ES-I3 (cell line): ENCODE results near the gene CD2.

Source experiments
- H3K36me3 ChIP-seq: 2 replicates; pipeline ENCODE4 v1.6.1; 2013; ENCODE audit warnings: mild to moderate bottlenecking, low read length, control low read depth, moderate library complexity; ENCODE audit not compliant: insufficient read depth
- H3K4me1 ChIP-seq: 2 replicates; pipeline ENCODE4 v1.6.1; 2013; ENCODE audit warnings: mild to moderate bottlenecking, control low read depth, low read length; ENCODE audit not compliant: insufficient read depth
- H3K9ac ChIP-seq: 2 replicates; pipeline ENCODE4 v1.6.1; 2013; ENCODE audit warnings: low read depth, mild to moderate bottlenecking, low read length, moderate library complexity
- H3K9me3 ChIP-seq: 2 replicates; pipeline ENCODE4 v1.6.1; 2013; ENCODE audit warnings: mild to moderate bottlenecking, low read length, moderate library complexity; ENCODE audit not compliant: control insufficient read depth, insufficient read depth

CD2 gene

GRCh38 chr1:116769994-116770393, 15.8 kb downstream of the CD2 start:
- no peaks in the 10 kb centered on the region for H3K36me3 ChIP-seq
- no peaks in the 10 kb centered on the region for H3K4me1 ChIP-seq
- H3K9me3 ChIP-seq = no peaks in the 10 kb centered on the region
- H3K9ac ChIP-seq = no peak overlapping the region

- no peak overlapping the region for H3K9ac ChIP-seq
- H3K4me1 ChIP-seq = no peaks in the 10 kb centered on the region
- no peaks in the 10 kb centered on the region for H3K36me3 ChIP-seq
- H3K9me3 ChIP-seq = no peaks in the 10 kb centered on the region
These were observed 16.4 kb downstream of the CD2 start for GRCh38 chr1:116770625-116771024.

GRCh38 chr1:116771997-116772647, 17.9 kb downstream of the CD2 start:
- H3K9ac ChIP-seq = no peak overlapping the region
- H3K36me3 ChIP-seq = no peaks in the 10 kb centered on the region
- H3K4me1 ChIP-seq = no peaks in the 10 kb centered on the region
- H3K9me3 ChIP-seq = no peaks in the 10 kb centered on the region

GRCh38 chr1:116772648-116773045, 18.4 kb downstream of the CD2 start:
- no peaks in the 10 kb centered on the region for H3K36me3 ChIP-seq
- H3K4me1 ChIP-seq = 0 out of 2 replicates have a peak, but pooled peaks cover 2% of the 10 kb centered on the region
- no peak overlapping the region for H3K9ac ChIP-seq
- H3K9me3 ChIP-seq = no peaks in the 10 kb centered on the region

- no peaks in the 10 kb centered on the region for H3K36me3 ChIP-seq
- no peaks in the 10 kb centered on the region for H3K9me3 ChIP-seq
- peaks cover 8% of the 10 kb centered on the region; the same call in 1 of the 2 replicates for H3K4me1 ChIP-seq
- no peak overlapping the region for H3K9ac ChIP-seq
These were observed 21.0 kb downstream of the CD2 start for GRCh38 chr1:116775116-116775752.

GRCh38 chr1:116777831-116778830, 23.9 kb downstream of the CD2 start:
- Histone ChIP-seq H3K36me3 (no peaks in the 10 kb centered on the region), H3K9me3 (no peaks in the 10 kb centered on the region), H3K4me1 (peaks cover 8% of the 10 kb centered on the region; the same call in 1 of the 2 replicates), H3K9ac (no peak overlapping the region)

GRCh38 chr1:116781034-116781433, 26.8 kb downstream of the CD2 start:
- Histone ChIP-seq H3K9me3 (no peaks in the 10 kb centered on the region), H3K36me3 (no peaks in the 10 kb centered on the region), H3K4me1 (peaks cover 11% of the 10 kb centered on the region), H3K9ac (no peak overlapping the region)

- Histone ChIP-seq H3K9me3 (no peaks in the 10 kb centered on the region), H3K36me3 (no peaks in the 10 kb centered on the region), H3K9ac (no peak overlapping the region), H3K4me1 (peaks cover 3% of the 10 kb centered on the region; the same call in 1 of the 2 replicates)
These were observed 30.8 kb downstream of the CD2 start for GRCh38 chr1:116785006-116785405.

- no peaks in the 10 kb centered on the region for H3K36me3 ChIP-seq
- H3K9me3 ChIP-seq = no peaks in the 10 kb centered on the region
- H3K9ac ChIP-seq = no peak overlapping the region
- H3K4me1 ChIP-seq = peaks cover 3% of the 10 kb centered on the region; the same call in 1 of the 2 replicates
These were observed 31.8 kb downstream of the CD2 start for GRCh38 chr1:116786049-116786448.

GRCh38 chr1:116791727-116792126, 37.5 kb downstream of the CD2 start:
- Histone ChIP-seq H3K9me3 (no peaks in the 10 kb centered on the region), H3K9ac (no peak overlapping the region), H3K36me3 (no peaks in the 10 kb centered on the region; the same call in 1 of the 2 replicates), H3K4me1 (0 out of 2 replicates have a peak, but pooled peaks cover 3% of the 10 kb centered on the region)

GRCh38 chr1:116793357-116793935, 39.2 kb downstream of the CD2 start:
- Histone ChIP-seq H3K36me3 (no peaks in the 10 kb centered on the region; the same call in 1 of the 2 replicates), H3K4me1 (0 out of 2 replicates have a peak, but pooled peaks cover 3% of the 10 kb centered on the region), H3K9me3 (no peaks in the 10 kb centered on the region), H3K9ac (no peak overlapping the region)

- no peaks in the 10 kb centered on the region for H3K9me3 ChIP-seq
- 0 out of 2 replicates have a peak, but pooled peaks cover 3% of the 10 kb centered on the region for H3K4me1 ChIP-seq
- H3K9ac ChIP-seq = no peak overlapping the region
- no peaks in the 10 kb centered on the region; the same call in 1 of the 2 replicates for H3K36me3 ChIP-seq
These were observed 40.1 kb downstream of the CD2 start for GRCh38 chr1:116794371-116794770.

- Histone ChIP-seq H3K4me1 (0 out of 2 replicates have a peak, but pooled peaks cover 3% of the 10 kb centered on the region), H3K9me3 (no peaks in the 10 kb centered on the region), H3K36me3 (no peaks in the 10 kb centered on the region; the same call in 1 of the 2 replicates), H3K9ac (no peak overlapping the region)
These were observed 40.7 kb downstream of the CD2 start for GRCh38 chr1:116794804-116795481.
